GM23338 (cell line): ENCODE measurements around the gene OR10H1. TPM values are rescaled to one million over a fixed set of nuclear protein-coding genes. Genes with fewer than 3 reads are reported as not detected.

Experiments used
- ATAC-seq: fragments of 200-7000 bp; cut with Tn5 transposase; 3 replicates; pipeline ENCODE4 v1.9.1; 2020
- DNase-seq: peaks from one replicate; pipeline ENCODE4 v3.0.0-alpha.2; 2015; ENCODE audit warnings: low spot score
- H2AFZ ChIP-seq: fragments of 200-600 bp; sonication (generic); 2 replicates; pipeline ENCODE4 v1.8.0; 2016; ENCODE audit warnings: antibody characterized with exemption, mild to moderate bottlenecking, moderate library complexity
- H3F3A ChIP-seq: fragments of 200-600 bp; sonication (generic); replicated peaks from 2 replicates; pipeline ENCODE4 v1.8.0; 2017; ENCODE audit warnings: antibody characterized with exemption, mixed run types, low read depth
- H3K27ac ChIP-seq: fragments of 200-600 bp; sonication (generic); 2 replicates; pipeline ENCODE4 v1.6.1; 2016; ENCODE audit warnings: low read depth
- H3K27me3 ChIP-seq: fragments of 200-600 bp; sonication (generic); 2 replicates; pipeline ENCODE4 v1.8.0; 2016; ENCODE audit warnings: mild to moderate bottlenecking, mixed run types, moderate library complexity; ENCODE audit not compliant: insufficient read depth
- H3K36me3 ChIP-seq: fragments of 200-600 bp; sonication (generic); 2 replicates; pipeline ENCODE4 v1.8.0; 2016; ENCODE audit warnings: mild to moderate bottlenecking; ENCODE audit not compliant: insufficient read depth
- H3K4me1 ChIP-seq: fragments of 200-600 bp; sonication (generic); 2 replicates; pipeline ENCODE4 v1.8.0; 2016; ENCODE audit warnings: mild to moderate bottlenecking, moderate library complexity; ENCODE audit not compliant: insufficient read depth
- H3K4me2 ChIP-seq: fragments of 200-600 bp; sonication (generic); 2 replicates; pipeline ENCODE4 v1.7.1; 2017; ENCODE audit warnings: mixed run types
- H3K4me3 ChIP-seq: fragments of 200-600 bp; sonication (generic); 2 replicates; pipeline ENCODE4 v1.6.1; 2016; ENCODE audit warnings: mixed run types
- H3K79me2 ChIP-seq: fragments of 200-600 bp; sonication (generic); replicated peaks from 2 replicates; pipeline ENCODE4 v1.8.0; 2017; ENCODE audit warnings: mild to moderate bottlenecking; ENCODE audit not compliant: insufficient read depth
- H3K9me2 ChIP-seq: fragments of 200-600 bp; sonication (generic); 2 replicates; pipeline ENCODE4 v1.8.0; 2017; ENCODE audit not compliant: insufficient read depth
- H4K20me1 ChIP-seq: fragments of 200-600 bp; sonication (generic); replicated peaks from 2 replicates; pipeline ENCODE4 v1.8.0; 2017; ENCODE audit warnings: mild to moderate bottlenecking; ENCODE audit not compliant: insufficient read depth
- H3K27ac Mint-ChIP-seq: 2 replicates; pipeline ENCODE4 v1.8.0; 2020; ENCODE audit warnings: inconsistent platforms, mild to moderate bottlenecking, moderate library complexity, mixed read lengths
- H3K27me3 Mint-ChIP-seq: 3 replicates; pipeline ENCODE4 v1.8.0; 2022; ENCODE audit warnings: low read depth, mild to moderate bottlenecking, moderate library complexity, mixed read lengths, inconsistent platforms; ENCODE audit not compliant: insufficient read depth, poor library complexity
- H3K36me3 Mint-ChIP-seq: 3 replicates; pipeline ENCODE4 v1.8.0; 2021; ENCODE audit warnings: low read depth, mild to moderate bottlenecking, inconsistent platforms, moderate library complexity, mixed read lengths
- H3K4me1 Mint-ChIP-seq: 3 replicates; pipeline ENCODE4 v1.8.0; 2020; ENCODE audit warnings: mild to moderate bottlenecking, inconsistent platforms, mixed read lengths
- H3K4me3 Mint-ChIP-seq: 3 replicates; pipeline ENCODE4 v1.8.0; 2021; ENCODE audit warnings: moderate library complexity, mild to moderate bottlenecking, inconsistent platforms, mixed read lengths
- H3K9me3 Mint-ChIP-seq: 3 replicates; pipeline ENCODE4 v1.8.0; 2020; ENCODE audit warnings: moderate library complexity, mild to moderate bottlenecking, inconsistent platforms, mixed read lengths
- CREB1 ChIP-seq: fragments of 250-450 bp; sonication (Bioruptor Pico); IDR thresholded peaks from 2 replicates; pipeline ENCODE4 v1.5.0; 2020; ENCODE audit warnings: low read depth, mild to moderate bottlenecking, moderate library complexity
- EZH2 ChIP-seq: fragments of 200-600 bp; sonication (generic); IDR thresholded peaks from one replicate; pipeline ENCODE4 v1.8.0; 2017; ENCODE audit warnings: antibody characterized with exemption, mild to moderate bottlenecking, low read depth; ENCODE audit not compliant: unreplicated experiment
- EZH2phosphoT487 ChIP-seq: fragments of 200-600 bp; sonication (generic); IDR thresholded peaks from one replicate; pipeline ENCODE4 v1.8.1; 2018; ENCODE audit warnings: antibody characterized with exemption; ENCODE audit not compliant: unreplicated experiment
- JUNB ChIP-seq: IDR thresholded peaks from one replicate; pipeline ENCODE4 v1.6.1; 2016; ENCODE audit warnings: antibody characterized with exemption; ENCODE audit not compliant: unreplicated experiment
- NANOG ChIP-seq: IDR thresholded peaks from 2 replicates; pipeline ENCODE4 v1.6.1; 2016; ENCODE audit warnings: antibody characterized with exemption, borderline replicate concordance
- POLR2AphosphoS5 ChIP-seq: IDR thresholded peaks from 2 replicates; pipeline ENCODE4 v1.6.1; 2016; ENCODE audit warnings: antibody characterized with exemption, low read depth
- STAT1 ChIP-seq: IDR thresholded peaks from one replicate; pipeline ENCODE4 v1.6.1; 2016; ENCODE audit warnings: antibody characterized with exemption; ENCODE audit not compliant: unreplicated experiment
- ZNF114 ChIP-seq: fragments of 250-450 bp; sonication (Bioruptor Pico); IDR thresholded peaks from 2 replicates; pipeline ENCODE4 v1.5.0; 2020; ENCODE audit warnings: mild to moderate bottlenecking, moderate library complexity
- ZNF331 ChIP-seq: fragments of 250-450 bp; sonication (Bioruptor Pico); IDR thresholded peaks from 2 replicates; pipeline ENCODE4 v1.5.0; 2020; ENCODE audit warnings: low read depth, mild to moderate bottlenecking, moderate library complexity
- polyA plus RNA-seq: library from polyadenylated mRNA; unstranded; fragments of >200 nt; fragmentation: Nextera tagmentation; extraction: Ambion mirVana; gene quantifications from 2 replicates; pipeline ENCODE4 v1.2.1, GENCODE V29; 2016
- total RNA-seq: library from RNA; depleted of rRNA; stranded (reverse); fragments of >200 nt; shearing (Covaris generic); gene quantifications from 2 replicates; pipeline ENCODE4 v1.2.3, GENCODE V29; 2014
- TF ChIP-seq, protein P1 (sequence below): fragments of 250-450 bp; sonication (Bioruptor Pico); IDR thresholded peaks from 2 replicates; pipeline ENCODE4 v1.5.0; 2020; ENCODE audit warnings: mild to moderate bottlenecking, moderate library complexity
- TF ChIP-seq, protein P2 (sequence below), 2 experiments: fragments of 200-600 bp in 1 of 2; sonication (generic) in 1 of 2; conservative IDR thresholded peaks; 2 replicates each; pipeline versions ENCODE4 v1.5.1 to v1.6.1; 2016 to 2017; ENCODE audit warnings: antibody characterized with exemption in 2 of 2, low read depth in 2 of 2, mild to moderate bottlenecking in 2 of 2, moderate library complexity in 1 of 2
- TF ChIP-seq, protein P3 (sequence below): IDR thresholded peaks from one replicate; pipeline ENCODE4 v1.6.1; 2018; ENCODE audit warnings: antibody characterized with exemption; ENCODE audit not compliant: unreplicated experiment
- TF ChIP-seq, protein P4 (sequence below): IDR thresholded peaks from 2 replicates; pipeline ENCODE4 v1.6.1; 2016; ENCODE audit warnings: antibody characterized with exemption

OR10H1 gene
- total and polyA plus RNA-seq, 2 experiments from 2014 or later = not detected

DNA sequence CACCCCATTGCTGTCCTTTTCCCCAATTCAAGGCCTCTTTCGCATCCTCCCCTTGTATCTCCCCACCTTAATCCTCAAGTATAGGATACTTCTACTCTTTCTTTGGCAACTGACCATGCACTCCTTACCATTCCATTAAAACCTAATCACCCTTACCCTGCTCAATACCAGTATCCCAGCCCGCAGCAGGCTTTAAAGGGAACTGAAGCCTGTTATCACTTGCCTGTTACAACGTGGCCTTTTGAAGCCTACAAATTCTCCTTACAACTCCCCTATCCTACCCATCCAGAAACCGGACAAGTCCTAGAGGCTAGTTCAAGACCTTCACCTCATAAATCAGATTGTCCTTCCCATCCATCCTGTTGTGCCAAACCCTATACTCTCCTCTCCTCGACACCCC, 16.2 kb upstream of the OR10H1 start:
- H3K27ac ChIP-seq = no peak overlapping the region
- ATAC-seq (no peak), DNase-seq (no peak)
- peaks cover 34% of the 10 kb centered on the region for H3K36me3 Mint-ChIP-seq
- H3K4me2 ChIP-seq = no peak overlapping the region
- H2AFZ ChIP-seq = no peak overlapping the region
- H3K27me3 ChIP-seq = no peaks in the 10 kb centered on the region
- H3K36me3 ChIP-seq = no peaks in the 10 kb centered on the region; the same call in 1 of the 2 replicates
- no peaks in the 10 kb centered on the region for H3K9me2 ChIP-seq
- H3K4me3 ChIP-seq = no peak overlapping the region
- H3K9me3 Mint-ChIP-seq = no peaks in the 10 kb centered on the region; the same call in none of the 3 replicates
- no peak overlapping the region for H3K4me3 Mint-ChIP-seq
- no peaks in the 10 kb centered on the region for H3K79me2 ChIP-seq
- TF ChIP-seq, protein P1, sequence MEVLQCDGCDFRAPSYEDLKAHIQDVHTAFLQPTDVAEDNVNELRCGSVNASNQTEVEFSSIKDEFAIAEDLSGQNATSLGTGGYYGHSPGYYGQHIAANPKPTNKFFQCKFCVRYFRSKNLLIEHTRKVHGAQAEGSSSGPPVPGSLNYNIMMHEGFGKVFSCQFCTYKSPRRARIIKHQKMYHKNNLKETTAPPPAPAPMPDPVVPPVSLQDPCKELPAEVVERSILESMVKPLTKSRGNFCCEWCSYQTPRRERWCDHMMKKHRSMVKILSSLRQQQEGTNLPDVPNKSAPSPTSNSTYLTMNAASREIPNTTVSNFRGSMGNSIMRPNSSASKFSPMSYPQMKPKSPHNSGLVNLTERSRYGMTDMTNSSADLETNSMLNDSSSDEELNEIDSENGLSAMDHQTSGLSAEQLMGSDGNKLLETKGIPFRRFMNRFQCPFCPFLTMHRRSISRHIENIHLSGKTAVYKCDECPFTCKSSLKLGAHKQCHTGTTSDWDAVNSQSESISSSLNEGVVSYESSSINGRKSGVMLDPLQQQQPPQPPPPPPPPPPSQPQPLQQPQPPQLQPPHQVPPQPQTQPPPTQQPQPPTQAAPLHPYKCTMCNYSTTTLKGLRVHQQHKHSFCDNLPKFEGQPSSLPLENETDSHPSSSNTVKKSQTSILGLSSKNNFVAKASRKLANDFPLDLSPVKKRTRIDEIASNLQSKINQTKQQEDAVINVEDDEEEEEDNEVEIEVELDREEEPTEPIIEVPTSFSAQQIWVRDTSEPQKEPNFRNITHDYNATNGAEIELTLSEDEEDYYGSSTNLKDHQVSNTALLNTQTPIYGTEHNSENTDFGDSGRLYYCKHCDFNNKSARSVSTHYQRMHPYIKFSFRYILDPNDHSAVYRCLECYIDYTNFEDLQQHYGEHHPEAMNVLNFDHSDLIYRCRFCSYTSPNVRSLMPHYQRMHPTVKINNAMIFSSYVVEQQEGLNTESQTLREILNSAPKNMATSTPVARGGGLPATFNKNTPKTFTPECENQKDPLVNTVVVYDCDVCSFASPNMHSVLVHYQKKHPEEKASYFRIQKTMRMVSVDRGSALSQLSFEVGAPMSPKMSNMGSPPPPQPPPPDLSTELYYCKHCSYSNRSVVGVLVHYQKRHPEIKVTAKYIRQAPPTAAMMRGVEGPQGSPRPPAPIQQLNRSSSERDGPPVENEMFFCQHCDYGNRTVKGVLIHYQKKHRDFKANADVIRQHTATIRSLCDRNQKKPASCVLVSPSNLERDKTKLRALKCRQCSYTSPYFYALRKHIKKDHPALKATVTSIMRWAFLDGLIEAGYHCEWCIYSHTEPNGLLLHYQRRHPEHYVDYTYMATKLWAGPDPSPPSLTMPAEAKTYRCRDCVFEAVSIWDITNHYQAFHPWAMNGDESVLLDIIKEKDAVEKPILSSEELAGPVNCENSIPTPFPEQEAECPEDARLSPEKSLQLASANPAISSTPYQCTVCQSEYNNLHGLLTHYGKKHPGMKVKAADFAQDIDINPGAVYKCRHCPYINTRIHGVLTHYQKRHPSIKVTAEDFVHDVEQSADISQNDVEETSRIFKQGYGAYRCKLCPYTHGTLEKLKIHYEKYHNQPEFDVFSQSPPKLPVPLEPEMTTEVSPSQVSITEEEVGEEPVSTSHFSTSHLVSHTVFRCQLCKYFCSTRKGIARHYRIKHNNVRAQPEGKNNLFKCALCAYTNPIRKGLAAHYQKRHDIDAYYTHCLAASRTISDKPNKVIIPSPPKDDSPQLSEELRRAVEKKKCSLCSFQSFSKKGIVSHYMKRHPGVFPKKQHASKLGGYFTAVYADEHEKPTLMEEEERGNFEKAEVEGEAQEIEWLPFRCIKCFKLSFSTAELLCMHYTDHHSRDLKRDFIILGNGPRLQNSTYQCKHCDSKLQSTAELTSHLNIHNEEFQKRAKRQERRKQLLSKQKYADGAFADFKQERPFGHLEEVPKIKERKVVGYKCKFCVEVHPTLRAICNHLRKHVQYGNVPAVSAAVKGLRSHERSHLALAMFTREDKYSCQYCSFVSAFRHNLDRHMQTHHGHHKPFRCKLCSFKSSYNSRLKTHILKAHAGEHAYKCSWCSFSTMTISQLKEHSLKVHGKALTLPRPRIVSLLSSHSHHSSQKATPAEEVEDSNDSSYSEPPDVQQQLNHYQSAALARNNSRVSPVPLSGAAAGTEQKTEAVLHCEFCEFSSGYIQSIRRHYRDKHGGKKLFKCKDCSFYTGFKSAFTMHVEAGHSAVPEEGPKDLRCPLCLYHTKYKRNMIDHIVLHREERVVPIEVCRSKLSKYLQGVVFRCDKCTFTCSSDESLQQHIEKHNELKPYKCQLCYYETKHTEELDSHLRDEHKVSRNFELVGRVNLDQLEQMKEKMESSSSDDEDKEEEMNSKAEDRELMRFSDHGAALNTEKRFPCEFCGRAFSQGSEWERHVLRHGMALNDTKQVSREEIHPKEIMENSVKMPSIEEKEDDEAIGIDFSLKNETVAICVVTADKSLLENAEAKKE (CRISPR knock-in tag) = no peak
- TF ChIP-seq EZH2 = no peak
- TF ChIP-seq, protein P2, sequence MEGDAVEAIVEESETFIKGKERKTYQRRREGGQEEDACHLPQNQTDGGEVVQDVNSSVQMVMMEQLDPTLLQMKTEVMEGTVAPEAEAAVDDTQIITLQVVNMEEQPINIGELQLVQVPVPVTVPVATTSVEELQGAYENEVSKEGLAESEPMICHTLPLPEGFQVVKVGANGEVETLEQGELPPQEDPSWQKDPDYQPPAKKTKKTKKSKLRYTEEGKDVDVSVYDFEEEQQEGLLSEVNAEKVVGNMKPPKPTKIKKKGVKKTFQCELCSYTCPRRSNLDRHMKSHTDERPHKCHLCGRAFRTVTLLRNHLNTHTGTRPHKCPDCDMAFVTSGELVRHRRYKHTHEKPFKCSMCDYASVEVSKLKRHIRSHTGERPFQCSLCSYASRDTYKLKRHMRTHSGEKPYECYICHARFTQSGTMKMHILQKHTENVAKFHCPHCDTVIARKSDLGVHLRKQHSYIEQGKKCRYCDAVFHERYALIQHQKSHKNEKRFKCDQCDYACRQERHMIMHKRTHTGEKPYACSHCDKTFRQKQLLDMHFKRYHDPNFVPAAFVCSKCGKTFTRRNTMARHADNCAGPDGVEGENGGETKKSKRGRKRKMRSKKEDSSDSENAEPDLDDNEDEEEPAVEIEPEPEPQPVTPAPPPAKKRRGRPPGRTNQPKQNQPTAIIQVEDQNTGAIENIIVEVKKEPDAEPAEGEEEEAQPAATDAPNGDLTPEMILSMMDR (conservative IDR thresholded peaks at IDR 0.05; ENCODE audit: low read depth in 2 of 2) = no peak
- no peak for TF ChIP-seq EZH2phosphoT487
- TF ChIP-seq STAT1 = no peak
- no peak for TF ChIP-seq NANOG
- no peak for TF ChIP-seq POLR2AphosphoS5
- TF ChIP-seq JUNB = no peak
- no peak for TF ChIP-seq ZNF331
- no peak for TF ChIP-seq CREB1 (CRISPR knock-in tag)
- TF ChIP-seq ZNF114 = no peak
- TF ChIP-seq, protein P3, sequence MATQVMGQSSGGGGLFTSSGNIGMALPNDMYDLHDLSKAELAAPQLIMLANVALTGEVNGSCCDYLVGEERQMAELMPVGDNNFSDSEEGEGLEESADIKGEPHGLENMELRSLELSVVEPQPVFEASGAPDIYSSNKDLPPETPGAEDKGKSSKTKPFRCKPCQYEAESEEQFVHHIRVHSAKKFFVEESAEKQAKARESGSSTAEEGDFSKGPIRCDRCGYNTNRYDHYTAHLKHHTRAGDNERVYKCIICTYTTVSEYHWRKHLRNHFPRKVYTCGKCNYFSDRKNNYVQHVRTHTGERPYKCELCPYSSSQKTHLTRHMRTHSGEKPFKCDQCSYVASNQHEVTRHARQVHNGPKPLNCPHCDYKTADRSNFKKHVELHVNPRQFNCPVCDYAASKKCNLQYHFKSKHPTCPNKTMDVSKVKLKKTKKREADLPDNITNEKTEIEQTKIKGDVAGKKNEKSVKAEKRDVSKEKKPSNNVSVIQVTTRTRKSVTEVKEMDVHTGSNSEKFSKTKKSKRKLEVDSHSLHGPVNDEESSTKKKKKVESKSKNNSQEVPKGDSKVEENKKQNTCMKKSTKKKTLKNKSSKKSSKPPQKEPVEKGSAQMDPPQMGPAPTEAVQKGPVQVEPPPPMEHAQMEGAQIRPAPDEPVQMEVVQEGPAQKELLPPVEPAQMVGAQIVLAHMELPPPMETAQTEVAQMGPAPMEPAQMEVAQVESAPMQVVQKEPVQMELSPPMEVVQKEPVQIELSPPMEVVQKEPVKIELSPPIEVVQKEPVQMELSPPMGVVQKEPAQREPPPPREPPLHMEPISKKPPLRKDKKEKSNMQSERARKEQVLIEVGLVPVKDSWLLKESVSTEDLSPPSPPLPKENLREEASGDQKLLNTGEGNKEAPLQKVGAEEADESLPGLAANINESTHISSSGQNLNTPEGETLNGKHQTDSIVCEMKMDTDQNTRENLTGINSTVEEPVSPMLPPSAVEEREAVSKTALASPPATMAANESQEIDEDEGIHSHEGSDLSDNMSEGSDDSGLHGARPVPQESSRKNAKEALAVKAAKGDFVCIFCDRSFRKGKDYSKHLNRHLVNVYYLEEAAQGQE = no peak
- TF ChIP-seq, protein P4, sequence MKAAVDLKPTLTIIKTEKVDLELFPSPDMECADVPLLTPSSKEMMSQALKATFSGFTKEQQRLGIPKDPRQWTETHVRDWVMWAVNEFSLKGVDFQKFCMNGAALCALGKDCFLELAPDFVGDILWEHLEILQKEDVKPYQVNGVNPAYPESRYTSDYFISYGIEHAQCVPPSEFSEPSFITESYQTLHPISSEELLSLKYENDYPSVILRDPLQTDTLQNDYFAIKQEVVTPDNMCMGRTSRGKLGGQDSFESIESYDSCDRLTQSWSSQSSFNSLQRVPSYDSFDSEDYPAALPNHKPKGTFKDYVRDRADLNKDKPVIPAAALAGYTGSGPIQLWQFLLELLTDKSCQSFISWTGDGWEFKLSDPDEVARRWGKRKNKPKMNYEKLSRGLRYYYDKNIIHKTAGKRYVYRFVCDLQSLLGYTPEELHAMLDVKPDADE = no peak
- no peaks in the 10 kb centered on the region for H3K4me1 Mint-ChIP-seq
- peaks cover 4% of the 10 kb centered on the region for H3K27me3 Mint-ChIP-seq
- no peak overlapping the region for H3K27ac Mint-ChIP-seq
- no peaks in the 10 kb centered on the region for H3F3A ChIP-seq
- no peaks in the 10 kb centered on the region for H4K20me1 ChIP-seq
- no peaks in the 10 kb centered on the region for H3K4me1 ChIP-seq
